HG03097 (cell line): ENCODE measurements around the gene NPC1L1.

Experiments used
- ATAC-seq: cut with Tn5 transposase; IDR thresholded peaks from one replicate; pipeline ENCODE4 v1.9.1; 2021; ENCODE audit not compliant: unreplicated experiment, low FRiP score

The NPC1L1 gene

GRCh38 chr7:44476313-44476712, 64.8 kb downstream of the NPC1L1 start:
- ATAC-seq: no peak

GRCh38 chr7:44473295-44473694, 67.8 kb downstream of the NPC1L1 start:
- no peak for ATAC-seq

GRCh38 chr7:44472843-44473242, 68.3 kb downstream of the NPC1L1 start:
- ATAC-seq: no peak

GRCh38 chr7:44471850-44472249, 69.3 kb downstream of the NPC1L1 start:
- ATAC-seq: no peak

- no peak for ATAC-seq
Observed at GRCh38 chr7:44471436-44471835, 69.7 kb downstream of the NPC1L1 start.

GRCh38 chr7:44470628-44471245, 70.4 kb downstream of the NPC1L1 start:
- no peak for ATAC-seq

- no peak for ATAC-seq
Observed at GRCh38 chr7:44470135-44470479, 71.0 kb downstream of the NPC1L1 start.

GRCh38 chr7:44469461-44470134, 71.5 kb downstream of the NPC1L1 start:
- ATAC-seq: no peak

- ATAC-seq: no peak
Observed at GRCh38 chr7:44467217-44467548, 73.9 kb downstream of the NPC1L1 start.

GRCh38 chr7:44466300-44467216, 74.6 kb downstream of the NPC1L1 start:
- no peak for ATAC-seq

GRCh38 chr7:44465490-44465889, 75.6 kb downstream of the NPC1L1 start:
- no peak for ATAC-seq

- ATAC-seq: no peak
Observed at GRCh38 chr7:44463169-44463808, 77.8 kb downstream of the NPC1L1 start.
